ENCODE data around the gene DMGDH.

Gene DMGDH

DNA sequence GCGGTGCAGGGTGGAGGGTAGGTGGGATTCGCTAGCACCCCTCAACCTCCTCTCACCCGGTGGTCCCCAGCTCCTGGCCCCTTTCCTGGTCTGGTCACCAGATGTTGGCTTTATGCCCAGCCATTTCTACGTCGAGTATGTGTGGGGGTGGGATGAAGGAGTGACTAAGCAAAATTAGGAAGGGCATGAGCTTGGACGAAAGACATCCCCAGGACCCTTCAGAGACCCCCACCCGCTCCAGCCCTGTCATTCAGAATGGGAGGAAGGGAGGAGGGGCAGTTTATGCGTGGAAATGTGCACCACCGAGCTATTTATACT is 835 bp upstream of the DMGDH start:
- DNase-seq (ENCODE audit: low read depth in 2 of 2), result peak in 1 of 2 experiments; percentile 31

- no peak for DNase-seq (ENCODE audit: low read depth in 2 of 2)
Measured at GRCh38 chr5:79062436-79062835, 7.0 kb downstream of the DMGDH start.

DNA sequence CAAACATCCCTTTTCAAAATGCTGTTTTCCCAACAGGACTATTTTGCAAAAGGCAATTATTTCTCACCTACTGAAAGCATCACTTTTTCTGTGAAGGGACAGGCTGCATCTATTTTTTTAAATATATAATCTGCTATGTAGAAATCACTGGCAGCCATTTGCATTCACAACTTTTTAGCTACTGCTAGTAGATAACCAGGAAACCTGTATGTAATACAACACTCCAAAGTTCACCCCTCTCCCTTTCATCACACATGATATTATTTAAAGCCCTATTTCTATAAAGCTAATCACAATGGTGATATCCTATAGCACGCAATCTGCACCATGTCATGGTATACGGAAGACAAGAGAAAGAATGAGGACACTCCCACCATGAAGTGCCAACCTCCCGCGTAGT is 9.8 kb downstream of the DMGDH start:
- DNase-seq (ENCODE audit: low read depth in 2 of 2), result no peak

DNA sequence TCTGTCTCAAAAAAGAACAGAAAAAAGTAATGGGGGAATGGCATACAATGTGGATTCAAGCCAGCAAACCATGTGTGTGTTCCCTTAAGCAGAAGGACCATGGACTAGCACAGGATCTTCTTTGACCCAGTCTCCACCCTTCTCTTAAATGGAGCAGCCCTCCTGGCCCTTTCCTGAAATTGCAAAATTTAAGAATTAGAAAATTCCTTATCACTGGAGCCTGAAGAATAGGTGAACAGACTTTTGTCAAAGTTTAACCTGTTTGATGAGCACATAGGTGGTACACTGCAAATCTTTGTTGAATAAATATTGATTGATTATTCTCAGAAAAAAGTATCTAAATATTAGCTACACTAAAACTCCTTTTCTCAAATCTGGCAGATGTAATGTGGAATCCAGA is 12.6 kb downstream of the DMGDH start:
- DNase-seq (ENCODE audit: low read depth in 2 of 2), result no peak

- no peak for DNase-seq (ENCODE audit: low read depth in 2 of 2)
Measured at GRCh38 chr5:79055017-79055416, 14.5 kb downstream of the DMGDH start.

DNA sequence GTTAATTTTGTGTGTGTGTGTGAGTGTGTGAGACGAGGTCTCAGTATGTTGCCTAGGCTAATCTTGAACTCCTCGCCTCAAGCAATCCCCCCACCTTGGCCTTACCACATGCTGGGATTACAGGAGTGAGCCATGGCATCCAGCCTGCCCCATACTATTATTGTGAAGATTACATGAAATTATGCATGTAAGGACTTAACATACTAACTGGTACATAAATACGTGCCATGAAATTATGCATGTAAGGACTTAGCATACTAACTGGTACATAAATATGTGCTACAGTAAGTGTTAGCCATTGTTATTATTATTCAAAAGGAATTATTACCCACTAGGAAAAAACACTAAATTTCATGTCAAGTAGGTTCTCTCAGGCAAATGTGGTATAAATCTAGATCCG is 16.2 kb downstream of the DMGDH start:
- DNase-seq (ENCODE audit: low read depth in 2 of 2), result no peak

DNA sequence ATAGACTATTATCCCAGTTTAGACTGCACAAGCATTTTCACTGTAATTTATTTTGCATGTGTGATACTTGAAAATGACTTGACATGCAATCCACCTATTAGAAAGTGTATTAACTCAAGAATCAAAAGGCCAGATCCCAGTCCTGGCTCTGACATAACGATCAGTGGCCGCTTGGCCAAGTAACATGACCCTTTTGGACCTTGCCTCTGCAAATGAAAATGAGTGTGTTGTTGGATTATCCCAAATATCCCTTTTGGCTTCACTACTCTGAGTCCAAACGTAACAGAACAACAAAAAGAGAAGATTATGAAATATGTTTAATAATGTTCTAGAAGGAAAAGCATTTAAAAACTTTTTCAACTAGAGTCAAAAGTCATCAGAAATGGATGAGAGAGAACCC is 19.0 kb downstream of the DMGDH start:
- DNase-seq (ENCODE audit: low read depth in 2 of 2), result no peak

GRCh38 chr5:79048437-79048836 is 21.0 kb downstream of the DMGDH start:
- DNase-seq (ENCODE audit: low read depth in 2 of 2), result no peak

DNA sequence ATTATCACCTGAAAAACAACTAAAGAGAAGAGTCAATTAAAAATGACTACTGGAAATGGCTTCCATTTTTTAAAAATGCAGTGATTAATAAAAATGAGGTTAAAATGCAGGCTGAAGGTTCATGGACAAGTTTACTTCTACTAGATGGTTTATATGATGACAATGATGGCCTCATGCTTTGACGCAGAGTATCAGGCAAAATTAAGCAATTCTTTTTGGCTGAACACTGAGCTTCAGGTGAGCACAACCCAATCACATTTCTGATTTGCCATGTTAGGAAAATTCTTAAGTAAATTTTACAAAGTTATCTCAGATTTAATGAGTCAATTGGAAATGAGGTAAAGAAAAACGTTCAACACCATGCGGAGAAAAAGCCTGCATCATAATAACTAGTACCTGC is 22.3 kb downstream of the DMGDH start:
- DNase-seq (ENCODE audit: low read depth in 2 of 2), result no peak

DNA sequence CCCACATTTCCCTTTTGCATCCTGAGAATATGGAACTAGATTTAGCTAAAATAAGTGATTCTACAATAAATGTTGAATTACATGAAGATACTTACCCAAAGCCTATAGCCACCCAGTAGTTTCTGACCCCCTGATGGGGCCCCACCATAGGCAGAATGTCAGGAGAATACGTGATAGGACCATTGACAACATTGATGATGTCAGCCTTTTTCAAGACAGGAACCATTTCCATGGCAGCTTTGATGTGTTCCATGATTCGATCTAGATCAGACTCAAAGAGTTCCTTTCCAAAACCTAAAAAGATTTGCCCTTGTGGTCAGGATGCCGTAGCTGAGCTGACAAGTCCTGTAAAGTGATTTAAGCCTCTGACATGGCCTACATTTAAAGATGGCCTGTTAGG is 27.3 kb downstream of the DMGDH start:
- no peak for DNase-seq (ENCODE audit: low read depth in 2 of 2)

DNA sequence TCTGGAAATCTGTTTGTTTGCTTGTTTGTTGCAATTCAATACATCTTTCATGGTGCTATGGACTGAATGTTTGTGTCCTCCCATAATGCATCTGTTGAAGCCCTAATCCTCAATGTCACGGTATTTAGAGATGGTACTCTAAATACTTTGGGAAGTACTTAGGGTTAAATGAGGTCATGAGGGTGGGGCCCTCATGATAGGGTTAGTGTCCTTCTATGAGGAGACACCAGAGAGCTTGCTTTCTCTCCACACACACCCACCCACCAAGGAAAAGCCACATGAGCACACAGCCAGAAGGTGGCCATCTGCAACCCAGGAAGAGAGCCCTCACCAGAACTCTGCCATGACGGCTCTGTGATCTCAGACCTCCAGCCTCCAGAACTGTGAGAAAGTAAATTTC is 32.7 kb downstream of the DMGDH start:
- DNase-seq (ENCODE audit: low read depth in 2 of 2), result no peak

GRCh38 chr5:79035237-79035636 is 34.2 kb downstream of the DMGDH start:
- no peak for DNase-seq (ENCODE audit: low read depth in 2 of 2)

- no peak for DNase-seq (ENCODE audit: low read depth in 2 of 2)
Measured at GRCh38 chr5:79032782-79033181, 36.7 kb downstream of the DMGDH start.

DNA sequence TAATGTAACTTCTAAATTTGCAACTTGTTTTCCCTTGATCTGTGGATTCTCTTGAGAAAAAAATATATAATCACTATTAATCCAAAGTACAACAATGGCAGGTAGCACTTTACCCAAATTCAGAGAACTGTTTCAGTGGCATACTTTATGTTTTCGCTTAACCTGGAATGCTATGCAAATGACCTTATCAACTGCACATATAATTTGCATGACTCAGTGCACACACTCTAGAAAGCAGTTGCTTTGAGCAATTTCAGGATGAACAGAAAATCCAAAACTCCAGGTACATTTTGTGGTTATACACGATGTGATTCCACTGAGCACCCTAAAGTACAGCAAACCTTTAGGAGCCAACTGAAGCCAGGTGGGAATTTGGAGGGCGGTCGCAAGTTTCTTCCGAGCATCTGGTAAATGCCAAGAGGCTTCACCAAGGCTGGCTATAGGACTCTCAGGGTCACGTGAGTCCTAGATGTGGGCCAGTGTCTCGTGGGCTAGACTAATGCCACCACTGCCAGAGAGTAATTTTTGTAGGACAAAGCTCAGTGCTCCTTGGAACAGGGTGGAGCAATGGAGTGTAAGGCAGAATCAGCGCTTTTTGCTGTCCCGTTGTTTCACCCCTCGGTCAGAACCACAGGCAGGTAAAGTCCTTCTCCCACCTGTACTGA is 37.3 kb downstream of the DMGDH start:
- no peak for DNase-seq (ENCODE audit: low read depth in 2 of 2)

DNA sequence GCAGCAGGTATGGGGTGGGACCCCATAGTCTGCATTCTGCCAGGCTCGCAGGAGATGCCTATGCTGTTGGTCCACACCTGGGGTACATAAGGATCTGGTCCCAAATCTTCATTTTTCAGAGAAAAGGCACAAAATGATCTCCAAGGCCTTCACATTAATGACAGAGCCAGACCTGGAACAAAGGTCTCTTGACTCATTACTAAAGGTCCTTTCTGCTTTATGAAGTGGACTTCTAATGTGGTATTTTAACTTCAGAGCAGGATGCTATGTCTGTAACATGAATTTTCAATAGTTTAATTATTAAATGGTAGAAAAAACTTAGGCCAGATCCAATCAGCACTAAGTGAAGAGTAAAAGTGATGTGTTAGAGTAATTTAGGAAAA is 38.0 kb downstream of the DMGDH start:
- DNase-seq (ENCODE audit: low read depth in 2 of 2), result no peak

GRCh38 chr5:79030663-79031484 is 38.6 kb downstream of the DMGDH start:
- DNase-seq (ENCODE audit: low read depth in 2 of 2), result no peak

DNA sequence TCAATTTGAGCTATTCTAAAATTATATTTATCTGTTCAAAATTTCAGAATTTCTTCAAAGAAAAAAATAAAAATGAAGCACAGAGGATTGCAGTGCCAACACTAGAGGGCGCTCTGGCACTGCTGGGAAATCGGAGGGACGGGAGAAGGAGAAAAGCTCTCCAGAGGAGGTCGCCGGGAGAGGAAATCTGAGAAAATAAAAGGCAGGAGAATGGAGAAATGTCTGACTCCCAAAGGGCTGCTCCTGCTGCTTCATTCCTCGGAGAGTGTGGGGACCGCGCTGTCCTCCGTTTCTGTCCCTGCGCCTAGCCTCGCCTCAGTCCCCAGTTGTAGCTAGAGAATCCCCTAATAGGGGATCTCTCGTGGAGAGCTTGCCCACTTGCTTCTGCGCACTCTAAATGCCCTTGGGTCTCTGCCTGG is 44.4 kb downstream of the DMGDH start:
- DNase-seq (ENCODE audit: low read depth in 2 of 2), result peak; percentile 19 to 24

DNA sequence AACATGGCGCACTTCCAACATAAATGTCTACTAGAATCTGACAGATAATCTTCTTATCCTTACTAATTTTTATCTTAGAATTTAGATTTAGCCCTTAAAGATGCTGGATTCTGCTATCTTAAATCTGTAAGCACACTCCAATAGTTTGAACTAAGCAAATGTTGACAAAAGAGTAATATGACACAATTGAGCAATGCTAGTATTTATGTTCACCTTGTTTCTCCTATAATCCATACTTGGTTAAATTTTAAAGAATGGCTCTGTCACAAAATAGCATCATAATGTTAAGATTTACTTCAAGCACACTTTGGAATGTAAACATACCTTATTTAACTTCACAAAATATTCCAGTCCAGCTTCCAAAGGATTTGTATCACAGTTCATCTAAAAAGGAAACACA is 45.5 kb downstream of the DMGDH start:
- no peak for DNase-seq (ENCODE audit: low read depth in 2 of 2)

DNA sequence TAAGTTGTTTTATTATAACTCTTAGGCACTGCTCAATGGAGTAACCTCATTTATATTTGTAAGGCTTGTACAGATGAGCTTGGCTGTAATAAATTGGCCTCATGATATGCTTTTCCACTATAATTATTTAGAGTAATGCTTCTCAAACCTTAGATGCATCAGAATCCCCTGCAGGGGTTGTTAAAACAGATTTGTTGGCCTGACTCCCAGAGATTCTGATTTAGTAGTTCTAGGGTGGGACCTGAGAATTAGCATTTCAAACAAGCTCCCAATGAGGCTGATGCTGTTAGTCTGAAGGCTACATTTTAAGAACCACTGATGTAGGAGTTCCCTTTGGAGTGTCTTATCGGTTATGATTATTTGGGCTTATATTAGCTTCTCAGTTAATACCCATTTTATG is 46.1 kb downstream of the DMGDH start:
- DNase-seq (ENCODE audit: low read depth in 2 of 2), result no peak

DNA sequence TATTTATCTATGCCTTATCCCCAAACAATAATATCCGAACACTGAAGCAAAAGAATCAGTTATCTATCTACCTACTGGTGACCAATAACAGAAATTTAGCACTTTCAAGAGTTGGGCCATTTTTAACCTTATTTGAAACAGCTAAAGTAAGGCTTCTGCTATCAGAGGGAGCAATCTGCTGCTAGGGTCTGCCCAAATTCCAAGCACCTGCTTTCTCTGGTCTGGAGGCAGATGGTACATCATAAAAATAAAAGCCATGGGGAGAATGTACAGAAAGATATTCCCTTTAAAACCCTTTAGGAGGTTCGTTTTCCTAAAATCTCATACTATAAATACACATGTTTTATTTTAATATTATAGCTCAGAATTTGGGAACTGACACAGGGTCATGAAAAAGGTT is 46.7 kb downstream of the DMGDH start:
- no peak for DNase-seq (ENCODE audit: low read depth in 2 of 2)

- no peak for DNase-seq (ENCODE audit: low read depth in 2 of 2)
Measured at GRCh38 chr5:79021753-79022152, 47.7 kb downstream of the DMGDH start.

- DNase-seq (ENCODE audit: low read depth in 2 of 2), result peak; percentile 74 to 78
Measured at GRCh38 chr5:79020861-79021561, 48.5 kb downstream of the DMGDH start.

DNA sequence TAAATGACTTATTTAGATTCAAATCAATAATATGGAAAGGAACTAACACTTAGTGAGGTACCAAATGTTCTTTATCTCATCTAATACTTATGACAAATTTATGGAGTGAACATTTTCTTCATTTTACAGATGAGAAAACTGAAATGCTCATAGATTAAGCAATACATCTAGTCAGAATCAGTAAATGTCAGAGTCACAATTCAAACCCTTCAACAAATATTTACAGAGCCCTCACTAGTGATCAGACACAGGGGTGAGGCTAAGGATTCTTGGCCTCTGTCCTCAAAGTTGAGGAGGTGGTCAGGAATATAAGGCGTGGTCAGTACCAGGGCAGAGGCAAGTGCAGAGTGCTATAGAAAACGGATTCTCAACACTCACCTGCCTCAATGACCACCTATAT is 54.8 kb downstream of the DMGDH start:
- no peak for DNase-seq (ENCODE audit: low read depth in 2 of 2)
